ENCODE results near the gene URM1.

GRCh38 chr9:128438343-128439109 lies 67.4 kb downstream of the URM1 start:
- TF ChIP-seq POLR2A (IDR thresholded peaks at IDR 0.05) (no peak), CTCF (IDR thresholded peaks at IDR 0.05) (peak; percentile 89 to 95 (median 92))

Measured in esophagus squamous epithelium (tissue), 4 donors.